Endothelial cell of hepatic sinusoid (primary cell): Measurements from ENCODE around the gene TGFB1I1.

ENCODE experiments used
- in situ Hi-C: cut with HindIII; loops from 2 replicates; pipeline ENCODE4 v1.10.0; 2017; ENCODE audit warnings: low sequenced_read_pairs

Gene TGFB1I1

GRCh38 chr16:31451681-31452351 is 20.1 kb upstream of the TGFB1I1 start:
- in situ Hi-C loops = loop anchor here (25.0 kb wide), 2 partner anchors 390 to 515 kb away; partner anchors contain the start of genes ORAI3, ZNF646 and ZNF668

- in situ Hi-C loops = loop anchor here (25.0 kb wide), 2 partner anchors 390 to 515 kb away; partner anchors contain the start of genes ORAI3, ZNF646 and ZNF668
These were observed 19.3 kb upstream of the TGFB1I1 start for GRCh38 chr16:31452631-31453106.

DNA sequence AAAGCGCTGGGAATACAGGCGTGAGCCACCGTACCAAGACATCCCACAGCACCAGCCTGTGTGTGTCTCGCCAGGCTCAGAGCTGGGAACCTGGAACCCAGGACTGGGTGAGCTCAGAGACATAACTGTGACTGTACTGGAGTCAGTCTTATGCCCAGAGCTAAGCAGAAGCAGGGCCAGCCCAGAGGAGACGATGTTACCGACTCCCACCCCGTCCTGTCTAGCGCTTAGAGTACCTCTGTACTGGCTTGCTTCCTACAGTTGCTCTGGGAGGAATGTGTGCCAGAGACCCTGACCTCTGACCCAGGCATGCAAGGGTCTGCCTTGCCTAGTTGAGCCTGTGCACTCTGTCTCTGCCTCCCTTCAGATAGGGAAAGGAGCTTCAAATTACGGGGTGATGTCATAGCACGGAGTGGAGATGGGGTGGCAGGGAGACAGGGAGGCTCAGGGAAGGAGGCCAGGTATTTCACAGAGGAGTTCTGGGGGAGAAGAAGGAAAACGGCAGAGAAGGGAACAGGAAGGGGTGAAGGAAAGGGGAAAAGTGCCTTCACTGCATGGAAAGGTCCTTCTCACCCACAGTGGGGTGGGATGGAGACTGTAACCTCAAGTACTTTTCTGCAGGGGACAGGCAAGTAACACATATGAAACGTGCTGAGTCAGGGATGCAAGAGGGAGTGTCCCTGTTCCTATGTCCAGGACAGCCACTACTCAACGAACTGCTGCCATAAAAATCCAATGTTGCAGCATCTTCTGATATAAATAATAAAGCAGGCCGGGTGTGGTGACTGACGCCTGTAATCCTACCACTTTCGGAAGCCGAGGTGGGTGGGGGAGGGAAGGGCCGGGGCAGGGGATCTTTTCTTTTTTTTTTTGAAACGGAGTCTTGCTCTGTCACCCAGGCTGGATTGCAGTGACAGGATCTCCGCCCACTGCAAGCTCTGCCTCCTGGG is 18.4 kb upstream of the TGFB1I1 start:
- in situ Hi-C loops = loop anchor here (25.0 kb wide), 2 partner anchors 391 to 516 kb away; partner anchors contain the start of genes ORAI3, ZNF646 and ZNF668

DNA sequence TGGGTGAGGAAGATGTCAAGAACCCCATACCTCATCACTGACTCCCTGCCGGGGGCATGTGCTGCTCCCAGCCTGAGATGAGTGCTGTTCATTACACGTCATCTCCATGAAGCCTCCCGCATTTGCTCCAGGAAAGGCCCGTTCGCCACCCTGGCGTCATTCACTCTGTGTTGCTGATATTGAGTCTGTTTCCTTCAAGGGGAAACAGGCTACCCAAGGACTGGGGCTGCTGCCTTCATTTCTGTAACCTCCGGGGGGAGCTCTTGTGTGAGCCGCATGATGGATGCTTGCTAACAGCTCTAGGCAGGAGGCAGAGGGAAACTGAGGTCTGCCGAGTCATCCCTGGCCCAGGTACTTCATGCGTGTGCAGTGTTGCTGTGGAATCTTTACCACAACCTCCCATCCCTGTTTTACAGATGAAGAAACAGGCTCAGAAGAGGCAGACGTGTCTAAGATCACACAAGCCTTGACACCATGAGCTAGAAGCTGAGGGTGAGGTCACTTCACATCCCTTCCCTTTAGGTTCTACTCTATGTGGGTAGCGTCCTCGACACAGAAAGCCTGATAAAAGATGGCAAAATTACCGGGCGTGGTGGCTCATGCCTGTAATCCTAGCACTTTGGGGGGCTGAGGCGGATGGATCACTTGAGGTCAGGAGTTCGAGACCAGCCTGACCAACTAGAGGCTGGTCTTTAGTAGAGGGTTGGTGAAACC is 16.2 kb upstream of the TGFB1I1 start:
- in situ Hi-C loops = loop anchor here (25.0 kb wide), 2 partner anchors 393 to 518 kb away; partner anchors contain the start of genes ORAI3, ZNF646 and ZNF668

DNA sequence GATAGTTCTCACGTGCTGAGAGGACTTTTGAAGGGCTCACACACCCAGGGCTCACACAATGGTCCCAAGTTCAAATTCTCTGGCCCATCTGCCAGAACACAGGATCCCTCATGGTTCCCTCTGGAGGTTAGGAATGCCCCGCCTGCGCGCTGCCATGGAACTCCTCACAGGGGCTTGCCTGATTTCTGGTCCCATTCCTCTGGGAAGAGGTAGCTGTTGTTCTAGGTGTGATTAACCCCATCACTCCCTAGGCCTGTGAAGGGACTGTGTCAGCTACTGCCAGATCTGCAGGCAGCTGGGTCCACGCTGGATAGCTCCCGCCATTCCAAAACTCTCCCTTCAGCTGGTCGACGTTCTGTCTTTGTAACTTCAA is 15.0 kb upstream of the TGFB1I1 start:
- in situ Hi-C loops = loop anchor here (25.0 kb wide), 2 partner anchors 395 to 520 kb away; partner anchors contain the start of genes ORAI3, ZNF646 and ZNF668

GRCh38 chr16:31458073-31458843 is 13.7 kb upstream of the TGFB1I1 start:
- in situ Hi-C loops = loop anchor here (25.0 kb wide), 2 partner anchors 396 to 521 kb away; partner anchors contain the start of genes ORAI3, ZNF646 and ZNF668

- in situ Hi-C loops = loop anchor here (25.0 kb wide), 2 partner anchors 397 to 522 kb away; partner anchors contain the start of genes ORAI3, ZNF646 and ZNF668
These were observed 12.9 kb upstream of the TGFB1I1 start, which contains the start of gene ARMC5 for GRCh38 chr16:31458844-31459686. Gene ARMC5 (plus strand): TSS chr16:31459501. CDS start chr16:31459525, 24 bp downstream.

GRCh38 chr16:31459687-31460581 is 12.0 kb upstream of the TGFB1I1 start:
- in situ Hi-C loops = loop anchor here (5.0 to 25.0 kb wide), 4 partner anchors 67 to 523 kb away; partner anchors contain the start of genes AHSP, ORAI3, ZNF646 and ZNF668

DNA sequence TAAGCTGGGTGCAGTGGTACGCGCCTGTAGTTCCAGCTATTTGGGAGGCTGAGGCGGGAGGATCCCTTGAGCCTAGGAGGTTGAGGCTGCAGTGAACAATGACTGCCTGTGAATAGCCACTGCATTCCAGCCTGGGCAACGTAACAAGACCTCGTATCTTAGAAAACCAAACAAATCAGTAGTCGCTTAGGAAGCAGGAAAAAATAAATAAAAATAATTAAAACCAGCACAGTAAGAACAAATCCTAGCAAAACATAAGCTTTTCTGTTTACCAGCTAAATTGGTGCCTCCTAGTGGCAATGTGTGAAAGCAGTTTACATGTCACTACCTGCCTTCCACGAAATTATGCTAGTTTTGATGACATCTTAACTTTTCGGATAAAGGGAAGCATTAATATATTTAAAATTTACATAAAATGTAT is 11.4 kb upstream of the TGFB1I1 start:
- in situ Hi-C loops = loop anchor here (5.0 to 25.0 kb wide), 4 partner anchors 67 to 523 kb away; partner anchors contain the start of genes AHSP, ORAI3, ZNF646 and ZNF668

DNA sequence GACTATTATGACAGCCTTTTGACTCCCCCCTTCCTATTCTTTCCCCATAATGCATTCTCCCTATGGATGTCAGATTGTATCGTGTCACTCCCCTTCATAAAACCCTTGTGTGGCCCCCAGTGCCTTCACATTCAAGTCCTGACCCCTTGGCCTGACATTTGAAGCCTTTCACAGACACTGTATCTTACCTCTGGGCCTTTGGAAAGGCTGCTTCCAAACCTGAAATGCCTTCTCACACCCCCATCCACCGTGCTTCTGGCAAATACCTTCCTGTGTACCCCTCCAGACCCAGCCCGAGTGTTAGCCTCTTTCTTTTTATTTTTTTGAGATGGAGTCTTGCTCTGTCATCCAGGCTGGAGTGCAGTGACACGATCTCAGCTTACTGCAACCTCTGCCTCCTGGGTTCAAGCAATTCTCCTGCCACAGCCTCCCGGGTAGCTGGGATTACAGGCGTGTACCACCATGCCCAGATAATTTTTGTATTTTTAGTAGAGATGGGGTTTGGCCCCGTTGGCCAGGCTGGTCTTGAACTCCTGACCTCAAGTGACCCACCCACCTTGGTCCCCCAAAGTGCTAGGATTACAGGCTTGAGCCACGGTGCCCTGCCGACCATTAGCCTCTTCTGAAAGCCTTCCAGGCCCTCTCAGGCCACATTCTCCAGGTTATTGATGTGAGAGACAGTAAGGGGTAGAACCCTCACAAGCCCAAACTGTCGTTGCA is 10.6 kb upstream of the TGFB1I1 start:
- in situ Hi-C loops = loop anchor here (5.0 to 25.0 kb wide), 4 partner anchors 66 to 524 kb away; partner anchors contain the start of genes AHSP, ORAI3, ZNF646 and ZNF668

GRCh38 chr16:31461921-31462804 is 9.8 kb upstream of the TGFB1I1 start:
- in situ Hi-C loops = loop anchor here (5.0 to 25.0 kb wide), 4 partner anchors 65 to 525 kb away; partner anchors contain the start of genes AHSP, ORAI3, ZNF646 and ZNF668

GRCh38 chr16:31464348-31464769 is 7.6 kb upstream of the TGFB1I1 start:
- in situ Hi-C loops = loop anchor here (5.0 to 25.0 kb wide), 4 partner anchors 63 to 527 kb away; partner anchors contain the start of genes AHSP, ORAI3, ZNF646 and ZNF668

DNA sequence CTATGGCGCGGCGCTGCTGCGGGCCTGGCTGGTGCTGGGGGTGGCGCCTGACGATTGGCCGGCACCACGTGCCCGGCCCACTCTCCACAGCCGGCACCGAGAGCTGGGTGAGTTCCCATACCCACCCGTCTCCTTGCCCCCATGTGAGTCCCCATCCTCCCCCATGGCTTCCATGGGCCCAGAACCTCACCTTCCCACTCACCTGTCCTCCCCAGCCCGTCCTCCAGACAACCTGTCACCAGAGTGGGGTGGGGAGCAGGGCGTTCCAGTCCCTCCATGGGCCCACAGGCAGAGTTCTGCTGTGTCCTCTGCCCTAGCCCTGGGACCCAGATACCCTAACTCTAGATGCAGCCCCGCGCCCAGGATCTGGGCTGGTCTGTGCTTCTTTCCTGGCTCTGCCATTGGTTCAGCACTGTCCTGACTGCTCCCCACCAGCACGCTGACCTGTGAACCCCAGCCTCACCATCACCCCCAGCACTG is 7.1 kb upstream of the TGFB1I1 start:
- in situ Hi-C loops = loop anchor here (5.0 to 25.0 kb wide), 4 partner anchors 62 to 528 kb away; partner anchors contain the start of genes AHSP, ORAI3, ZNF646 and ZNF668

- in situ Hi-C loops = loop anchor here (25.0 kb wide), 2 partner anchors 404 to 529 kb away; partner anchors contain the start of genes ORAI3, ZNF646 and ZNF668
These were observed 6.1 kb upstream of the TGFB1I1 start for GRCh38 chr16:31465788-31466370.
